CD14-positive monocyte (primary cell): ENCODE data around the gene CHAF1A. TPM values are rescaled to one million over a fixed set of nuclear protein-coding genes. Genes with fewer than 3 reads are reported as not detected.

Experiments used
- DNase-seq, 3 donors: peaks; one replicate each; pipeline ENCODE4 v3.0.0-alpha.2; 2011 to 2022
- H2AFZ ChIP-seq: 2 replicates; pipeline ENCODE4 v1.6.0; 2012; ENCODE audit warnings: mild to moderate bottlenecking, low read depth, low read length, inconsistent platforms; ENCODE audit not compliant: insufficient read depth, poor library complexity, severe bottlenecking
- H3K27ac ChIP-seq, 2 donors: 1 replicate in 1 of 2; 2 replicates in 1 of 2; pipeline ENCODE4 v1.5.1; 2012 to 2013; ENCODE audit warnings: low read length in 2 of 2, control low read depth in 1 of 2, inconsistent platforms in 1 of 2, low read depth in 1 of 2, mild to moderate bottlenecking in 1 of 2
- H3K27me3 ChIP-seq, 2 donors: one replicate each; pipeline versions ENCODE4 v1.6.0 to v1.6.1; 2011 to 2013; ENCODE audit warnings: low read length in 2 of 2; ENCODE audit not compliant: control insufficient read depth in 2 of 2, insufficient read depth in 2 of 2
- H3K36me3 ChIP-seq, 2 donors: replicated peaks in 1 of 2; 1 replicate in 1 of 2; 2 replicates in 1 of 2; pipeline versions ENCODE4 v1.5.1 to v1.6.1; 2012 to 2013; ENCODE audit warnings: low read length in 2 of 2, control low read depth in 1 of 2, inconsistent platforms in 1 of 2, mild to moderate bottlenecking in 1 of 2; ENCODE audit not compliant: insufficient read depth in 2 of 2, control insufficient read depth in 1 of 2
- H3K4me1 ChIP-seq, 2 donors: 1 replicate in 1 of 2; 2 replicates in 1 of 2; pipeline versions ENCODE4 v1.5.1 to v1.6.1; 2012 to 2013; ENCODE audit warnings: low read length in 2 of 2, control low read depth in 1 of 2, inconsistent platforms in 1 of 2, mild to moderate bottlenecking in 1 of 2, moderate library complexity in 1 of 2; ENCODE audit not compliant: insufficient read depth in 2 of 2, control insufficient read depth in 1 of 2
- H3K4me2 ChIP-seq: replicated peaks from 2 replicates; pipeline ENCODE3; 2012; ENCODE audit warnings: low read length, moderate library complexity, mild to moderate bottlenecking; ENCODE audit not compliant: poor library complexity, severe bottlenecking; ENCODE audit errors: extremely low read depth
- H3K4me3 ChIP-seq, 3 experiments: fragments of 200-600 bp in 1 of 3; sonication (generic) in 1 of 3; replicated peaks in 1 of 3; 1 replicate in 2 of 3; 2 replicates in 1 of 3; pipeline ENCODE4 v1.5.1; 2011 to 2013; ENCODE audit warnings: low read length in 3 of 3, mild to moderate bottlenecking in 3 of 3, control low read depth in 2 of 3, low read depth in 2 of 3, inconsistent platforms in 1 of 3, moderate library complexity in 1 of 3
- H3K79me2 ChIP-seq: 2 replicates; pipeline ENCODE4 v1.6.0; 2012; ENCODE audit warnings: mild to moderate bottlenecking, control low read depth, inconsistent platforms, low read length, moderate library complexity; ENCODE audit not compliant: insufficient read depth
- H3K9ac ChIP-seq: 2 replicates; pipeline ENCODE4 v1.6.0; 2017; ENCODE audit warnings: low read length, mild to moderate bottlenecking; ENCODE audit not compliant: insufficient read depth, poor library complexity, severe bottlenecking
- H3K9me3 ChIP-seq, 2 donors: replicated peaks in 1 of 2; 1 replicate in 1 of 2; 2 replicates in 1 of 2; pipeline versions ENCODE4 v1.5.1 to v1.6.1; 2012 to 2013; ENCODE audit warnings: low read length in 2 of 2, control low read depth in 1 of 2; ENCODE audit not compliant: control insufficient read depth in 1 of 2, insufficient read depth in 1 of 2
- H4K20me1 ChIP-seq: 2 replicates; pipeline ENCODE4 v1.6.0; 2012; ENCODE audit warnings: mild to moderate bottlenecking, low read length, control low read depth, moderate library complexity; ENCODE audit not compliant: insufficient read depth
- H3K27ac Mint-ChIP-seq, 7 donors: one replicate each; pipeline ENCODE4 v1.8.0; 2020; ENCODE audit warnings: mild to moderate bottlenecking in 7 of 7, mixed read lengths in 7 of 7, moderate library complexity in 6 of 7, inconsistent platforms in 2 of 7
- H3K27me3 Mint-ChIP-seq, 3 donors: one replicate each; pipeline ENCODE4 v1.8.0; 2021 to 2022; ENCODE audit warnings: low read depth in 3 of 3, mild to moderate bottlenecking in 3 of 3, mixed read lengths in 3 of 3, moderate library complexity in 3 of 3, inconsistent platforms in 1 of 3
- H3K36me3 Mint-ChIP-seq, 2 donors: one replicate each; pipeline ENCODE4 v1.8.0; 2020; ENCODE audit warnings: mixed read lengths in 2 of 2, inconsistent platforms in 1 of 2, mild to moderate bottlenecking in 1 of 2
- H3K4me1 Mint-ChIP-seq: one replicate; pipeline ENCODE4 v1.8.0; 2020; ENCODE audit warnings: mild to moderate bottlenecking, mixed read lengths
- H3K4me3 Mint-ChIP-seq, 2 donors: one replicate each; pipeline ENCODE4 v1.8.0; 2020; ENCODE audit warnings: mild to moderate bottlenecking in 2 of 2, mixed read lengths in 2 of 2, moderate library complexity in 1 of 2
- H3K9me3 Mint-ChIP-seq, 7 donors: one replicate each; pipeline ENCODE4 v1.8.0; 2020 to 2022; ENCODE audit warnings: mixed read lengths in 7 of 7, mild to moderate bottlenecking in 6 of 7, moderate library complexity in 6 of 7, inconsistent platforms in 2 of 7
- WGBS: methylation state at CpG from one replicate; pipeline ENCODE4 v1.1.5; 2013; ENCODE audit warnings: missing lambda C conversion rate; ENCODE audit not compliant: insufficient coverage; 5-methylcytosine and 5-hydroxymethylcytosine counted together
- intact Hi-C, 2 donors: fragments of 100-400 bp; cut with micrococcal nuclease; formaldehyde crosslinking; loops; one replicate each; pipeline versions ENCODE4 v1.15.0 to v1.15.1; 2023
- polyA plus RNA-seq, 3 donors: library from polyadenylated mRNA; depleted of rRNA in 1 of 3; unstranded in 2 of 3; stranded (reverse) in 1 of 3; fragments of 300-500 nt in 2 of 3; fragments of >200 nt in 1 of 3; fragmentation: Illumina TruSeq in 2 of 3; gene quantifications; 1 replicate in 2 of 3; 2 replicates in 1 of 3; pipeline ENCODE4 v1.2.3, GENCODE V29; 2012 to 2021
- TF ChIP-seq, protein P1 (sequence below): fragments of 200-600 bp; IDR thresholded peaks from one replicate; pipeline ENCODE4 v1.8.0; 2022; ENCODE audit warnings: antibody characterized with exemption, mild to moderate bottlenecking

CHAF1A gene
- polyA plus RNA-seq, 3 donors = 4.4 to 26.4 (median 5.4) TPM

DNA sequence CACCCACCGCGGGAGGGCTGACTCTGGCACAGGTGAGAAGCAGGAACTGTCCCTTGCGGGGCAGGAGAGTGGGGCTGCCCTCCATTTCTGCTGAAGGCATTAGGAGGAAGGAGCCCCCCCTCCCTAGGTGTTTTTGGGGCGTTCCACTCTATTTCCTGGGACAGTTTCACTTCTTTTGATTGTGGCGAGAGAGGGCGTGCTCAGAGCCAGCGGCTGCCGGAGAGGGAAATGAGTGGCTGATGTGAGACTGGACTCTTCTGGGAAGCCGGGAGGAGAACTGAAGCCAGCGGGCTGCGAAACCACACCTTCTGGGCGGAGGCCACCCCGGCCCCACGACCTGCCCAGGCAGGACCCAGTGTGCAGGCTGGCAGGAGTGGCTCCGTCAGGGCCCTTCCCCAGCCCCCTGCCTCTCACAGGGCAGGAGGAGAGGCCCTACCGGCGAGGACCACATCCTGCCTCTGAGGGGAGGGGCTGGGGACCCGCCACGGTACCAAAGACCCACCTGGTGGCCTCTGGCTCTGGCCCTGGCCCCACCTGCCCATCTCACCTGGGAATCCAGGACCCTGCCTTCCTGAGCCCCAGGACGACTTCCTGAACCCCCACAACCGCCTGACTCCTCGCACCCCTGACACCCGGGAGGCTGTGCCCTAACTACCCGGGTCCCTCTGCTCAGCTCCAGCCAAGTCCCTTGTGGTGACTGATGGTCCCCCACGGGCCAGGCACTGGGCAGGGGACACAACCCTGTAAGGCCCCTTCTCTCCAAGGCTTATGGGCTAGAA is 33.1 kb upstream of the CHAF1A start:
- Histone ChIP-seq H3K4me2 (peak overlapping the region; percentile 88), H2AFZ (no peak overlapping the region)

DNA sequence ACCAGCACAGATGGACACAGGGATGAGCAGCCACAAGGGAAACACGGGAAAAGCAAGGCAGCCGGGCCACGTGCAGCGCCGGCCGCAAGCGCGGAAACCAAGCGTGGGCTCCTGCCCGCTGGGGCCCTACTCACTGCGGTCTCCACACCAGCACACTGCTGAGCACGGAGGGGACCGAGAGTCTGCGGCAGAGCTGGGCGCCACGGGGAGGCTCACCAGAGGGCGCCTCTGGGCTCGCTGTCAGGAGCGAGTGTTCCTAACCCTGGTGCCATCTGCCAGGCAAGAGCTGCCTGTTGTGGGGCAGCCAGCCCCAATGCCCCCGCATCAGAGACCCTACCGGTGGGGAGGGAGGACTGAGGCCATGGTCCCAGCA is 32.6 kb upstream of the CHAF1A start:
- Histone ChIP-seq H3K9me3 (no peaks in the 10 kb centered on the region), H3K27me3 (no peaks in the 10 kb centered on the region), H3K9ac (peak overlapping the region; percentile 70), H3K36me3 (peaks cover 15 to 26% of the 10 kb centered on the region in 2 donors), H3K79me2 (peaks cover 76% of the 10 kb centered on the region), H3K4me1 (peaks cover 54 to 59% of the 10 kb centered on the region in 2 donors), H2AFZ (no peak overlapping the region), H3K4me2 (peak overlapping the region; percentile 88), H3K27ac (peak overlapping the region; percentile 58 to 82), H3K4me3 (peak overlapping the region; percentile 23 to 75 (median 26)), H4K20me1 (peaks cover 99% of the 10 kb centered on the region)
- Mint-ChIP-seq H3K4me1 (peaks cover 56% of the 10 kb centered on the region), H3K4me3 (peak overlapping the region; percentile 76 to 90), H3K27me3 (no peaks in the 10 kb centered on the region), H3K36me3 (peaks cover 34 to 54% of the 10 kb centered on the region in 2 donors), H3K27ac (peak overlapping the region; percentile 82 to 91 (median 88)), H3K9me3 (no peaks in the 10 kb centered on the region)
- WGBS = under 1% methylated on average over 21 of the region's 21 CpGs
- TF ChIP-seq, protein P1, sequence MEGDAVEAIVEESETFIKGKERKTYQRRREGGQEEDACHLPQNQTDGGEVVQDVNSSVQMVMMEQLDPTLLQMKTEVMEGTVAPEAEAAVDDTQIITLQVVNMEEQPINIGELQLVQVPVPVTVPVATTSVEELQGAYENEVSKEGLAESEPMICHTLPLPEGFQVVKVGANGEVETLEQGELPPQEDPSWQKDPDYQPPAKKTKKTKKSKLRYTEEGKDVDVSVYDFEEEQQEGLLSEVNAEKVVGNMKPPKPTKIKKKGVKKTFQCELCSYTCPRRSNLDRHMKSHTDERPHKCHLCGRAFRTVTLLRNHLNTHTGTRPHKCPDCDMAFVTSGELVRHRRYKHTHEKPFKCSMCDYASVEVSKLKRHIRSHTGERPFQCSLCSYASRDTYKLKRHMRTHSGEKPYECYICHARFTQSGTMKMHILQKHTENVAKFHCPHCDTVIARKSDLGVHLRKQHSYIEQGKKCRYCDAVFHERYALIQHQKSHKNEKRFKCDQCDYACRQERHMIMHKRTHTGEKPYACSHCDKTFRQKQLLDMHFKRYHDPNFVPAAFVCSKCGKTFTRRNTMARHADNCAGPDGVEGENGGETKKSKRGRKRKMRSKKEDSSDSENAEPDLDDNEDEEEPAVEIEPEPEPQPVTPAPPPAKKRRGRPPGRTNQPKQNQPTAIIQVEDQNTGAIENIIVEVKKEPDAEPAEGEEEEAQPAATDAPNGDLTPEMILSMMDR = peak; percentile 58
- intact Hi-C loops = no loop called here
- peak; percentile 54 to 61 (median 59) for DNase-seq

More for the DNA sequence above, 33.1 kb upstream of the CHAF1A start:
- H4K20me1 ChIP-seq = peaks cover 93% of the 10 kb centered on the region
- peak overlapping the region; percentile 70 for H3K9ac ChIP-seq
- H3K9me3 Mint-ChIP-seq = no peaks in the 10 kb centered on the region
- peaks cover 70% of the 10 kb centered on the region for H3K79me2 ChIP-seq
- intact Hi-C loops = no loop called here
- H3K27me3 ChIP-seq = no peaks in the 10 kb centered on the region
- H3K4me1 Mint-ChIP-seq = peaks cover 51% of the 10 kb centered on the region
- no peaks in the 10 kb centered on the region for H3K9me3 ChIP-seq
- DNase-seq = peak; percentile 53 to 71 (median 67)
- under 1% methylated on average over 19 of the region's 25 CpGs for WGBS
- H3K36me3 Mint-ChIP-seq = peaks cover 35 to 57% of the 10 kb centered on the region in 2 donors
- H3K4me3 ChIP-seq = peak overlapping the region; percentile 23 to 75 (median 26)
- peak overlapping the region; percentile 82 to 91 (median 88) for H3K27ac Mint-ChIP-seq
- no peaks in the 10 kb centered on the region for H3K27me3 Mint-ChIP-seq
- H3K36me3 ChIP-seq = peaks cover 15 to 31% of the 10 kb centered on the region in 2 donors
- TF ChIP-seq, protein P1 = no peak
- peak overlapping the region; percentile 76 to 90 for H3K4me3 Mint-ChIP-seq
- H3K27ac ChIP-seq = peak overlapping the region; percentile 58 to 82
- peaks cover 48 to 53% of the 10 kb centered on the region in 2 donors for H3K4me1 ChIP-seq
